Esophagus muscularis mucosa (tissue), 4 donors: ENCODE results near the gene TGFBR3. TPM values are rescaled to one million over a fixed set of nuclear protein-coding genes. Genes with fewer than 3 reads are reported as not detected.

Experiments used
- DNase-seq: peaks from one replicate; pipeline ENCODE4 v3.0.0-alpha.2; 2017; ENCODE audit errors: extremely low spot score
- H3K27ac ChIP-seq, 4 donors: fragments of 200-600 bp; sonication (generic); replicated peaks in 1 of 4; 1 replicate in 3 of 4; 2 replicates in 1 of 4; pipeline ENCODE4 v1.5.1; 2016 to 2019; ENCODE audit warnings: mild to moderate bottlenecking in 1 of 4
- H3K27me3 ChIP-seq, 4 donors: fragments of 200-600 bp; sonication (generic); one replicate each; pipeline versions ENCODE4 v1.5.1 to v1.6.0; 2016 to 2019
- H3K36me3 ChIP-seq, 4 donors: fragments of 200-600 bp; sonication (generic); one replicate each; pipeline ENCODE4 v1.5.1; 2016 to 2019
- H3K4me1 ChIP-seq, 4 donors: fragments of 200-600 bp; sonication (generic); one replicate each; pipeline ENCODE4 v1.5.1; 2016 to 2019
- H3K4me3 ChIP-seq, 4 donors: fragments of 200-600 bp; sonication (generic); 1 replicate in 2 of 4; 2 replicates in 2 of 4; pipeline ENCODE4 v1.5.1; 2016 to 2019; ENCODE audit warnings: mild to moderate bottlenecking in 4 of 4, moderate library complexity in 1 of 4
- H3K9me3 ChIP-seq, 4 donors: fragments of 200-600 bp; sonication (generic); 1 replicate in 3 of 4; 2 replicates in 1 of 4; pipeline ENCODE4 v1.5.1; 2016 to 2019
- CTCF ChIP-seq, 3 experiments: fragments of 200-600 bp in 2 of 3; fragments of 450-650 bp in 1 of 3; sonication (generic) in 2 of 3; IDR thresholded peaks; one replicate each; pipeline ENCODE4 v1.5.1; 2017 to 2019; ENCODE audit warnings: antibody characterized with exemption in 3 of 3, mild to moderate bottlenecking in 2 of 3, moderate library complexity in 1 of 3
- EP300 ChIP-seq: sonication (generic); formaldehyde crosslinking; IDR thresholded peaks from one replicate; pipeline ENCODE4 v1.6.1; 2017; ENCODE audit warnings: antibody characterized with exemption
- POLR2A ChIP-seq: fragments of 450-650 bp; IDR thresholded peaks from one replicate; pipeline ENCODE4 v1.6.1; 2017; ENCODE audit warnings: antibody characterized with exemption, moderate library complexity, mild to moderate bottlenecking, low read depth
- POLR2AphosphoS5 ChIP-seq, 2 donors: sonication (generic); formaldehyde crosslinking; IDR thresholded peaks; one replicate each; pipeline ENCODE4 v1.6.1; 2017; ENCODE audit warnings: antibody characterized with exemption in 2 of 2
- WGBS: methylation state at CpG from one replicate; pipeline ENCODE4 v1.1.5; 2018; 5-methylcytosine and 5-hydroxymethylcytosine counted together
- intact Hi-C: fragments of 100-400 bp; cut with DNase I; formaldehyde crosslinking; loops from one replicate; pipeline ENCODE4 v1.15.1; 2023
- total RNA-seq, 4 donors: library from RNA; depleted of rRNA; stranded (reverse); fragments of >200 nt; gene quantifications; one replicate each; pipeline versions ENCODE4 v1.1.0 to v1.2.1, GENCODE V29; 2016

The TGFBR3 gene
- total RNA-seq, 4 donors from 2014 or later = 176 to 262 (median 188) TPM

DNA sequence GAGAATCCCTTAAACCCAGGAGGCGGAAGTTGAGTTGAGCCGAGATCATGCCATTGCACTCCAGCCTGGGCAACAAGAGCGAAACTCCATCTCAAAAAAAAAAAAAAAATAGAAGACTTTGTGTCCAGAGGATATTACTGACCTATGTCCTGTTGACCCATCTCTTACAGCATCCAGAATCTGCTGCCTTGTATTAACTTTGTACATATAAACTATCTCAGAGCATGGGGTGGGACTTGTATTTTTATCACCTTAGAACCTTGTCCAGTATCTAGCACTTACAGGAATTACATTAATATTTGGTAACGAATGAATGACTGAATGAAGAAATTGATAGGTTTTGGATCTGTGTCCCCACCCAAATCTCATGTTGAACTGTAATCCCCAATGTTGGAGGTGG, 117.8 kb downstream of the TGFBR3 start:
- Histone ChIP-seq H3K27me3 (no peaks in the 10 kb centered on the region), H3K27ac (peak overlapping the region; percentile 67 to 74 (median 72)), H3K9me3 (no peaks in the 10 kb centered on the region), H3K4me3 (no peak overlapping the region), H3K36me3 (peaks cover 0 to 6% (median 2%) of the 10 kb centered on the region in 4 donors), H3K4me1 (peaks cover 34 to 67% (median 49%) of the 10 kb centered on the region in 4 donors)
- no peak for DNase-seq
- TF ChIP-seq CTCF (IDR thresholded peaks at IDR 0.05) (no peak), EP300 (no peak), POLR2AphosphoS5 (IDR thresholded peaks at IDR 0.05) (no peak), POLR2A (no peak)
- intact Hi-C loops = no loop called here
- WGBS = 97% methylated on average over 4 of the region's 4 CpGs

- H3K4me1 ChIP-seq = peaks cover 38 to 74% (median 59%) of the 10 kb centered on the region in 4 donors
- H3K27me3 ChIP-seq = no peaks in the 10 kb centered on the region
- TF ChIP-seq EP300 (no peak), CTCF (IDR thresholded peaks at IDR 0.05) (no peak), POLR2A (no peak), POLR2AphosphoS5 (IDR thresholded peaks at IDR 0.05) (no peak)
- intact Hi-C loops = no loop called here
- no peaks in the 10 kb centered on the region for H3K9me3 ChIP-seq
- WGBS = 83% methylated on average over 5 of the region's 5 CpGs
- no peak overlapping the region for H3K4me3 ChIP-seq
- no peak for DNase-seq
- H3K36me3 ChIP-seq = peaks cover 0 to 6% (median 2%) of the 10 kb centered on the region in 4 donors
- peak overlapping the region in 1 of 4 donors; percentile 20 for H3K27ac ChIP-seq
Observed at GRCh38 chr1:91766883-91767282, 119.1 kb downstream of the TGFBR3 start.

DNA sequence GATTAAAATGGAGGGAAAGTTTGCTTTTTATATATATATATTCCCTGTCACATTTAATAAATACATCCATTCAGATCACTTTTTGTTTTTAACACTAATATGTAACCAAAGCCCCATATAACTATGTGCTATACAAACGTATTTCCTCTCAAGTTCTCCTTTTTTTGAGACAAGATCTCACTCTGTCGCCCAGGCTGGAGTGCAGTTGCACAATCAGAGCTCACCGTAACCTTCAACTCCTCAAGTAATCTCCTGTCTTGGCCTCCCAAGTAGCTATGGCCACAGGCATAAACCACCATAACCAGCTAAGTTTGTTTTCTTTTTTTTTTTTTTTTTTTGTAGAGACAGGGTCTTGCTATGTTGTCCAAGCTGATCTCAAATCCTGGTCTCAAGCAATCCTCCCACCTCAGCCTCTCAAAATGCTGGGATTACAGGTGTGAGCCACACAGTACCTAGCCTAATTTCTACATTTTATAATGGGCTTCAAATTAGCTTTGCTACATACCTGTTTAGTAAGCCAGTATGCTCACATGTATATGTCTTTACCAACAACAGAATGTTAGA, 120.0 kb downstream of the TGFBR3 start:
- DNase-seq = no peak
- no peaks in the 10 kb centered on the region for H3K27me3 ChIP-seq
- H3K9me3 ChIP-seq = no peaks in the 10 kb centered on the region
- no peak for TF ChIP-seq EP300
- TF ChIP-seq POLR2A = no peak
- no peak for TF ChIP-seq POLR2AphosphoS5 (IDR thresholded peaks at IDR 0.05)
- TF ChIP-seq CTCF (IDR thresholded peaks at IDR 0.05) = no peak
- H3K4me1 ChIP-seq = peaks cover 37 to 81% (median 65%) of the 10 kb centered on the region in 4 donors
- peak overlapping the region; percentile 0 to 82 (median 10) for H3K27ac ChIP-seq
- peaks cover 0 to 6% (median 2%) of the 10 kb centered on the region in 4 donors for H3K36me3 ChIP-seq
- 76% methylated on average over 3 of the region's 3 CpGs for WGBS
- intact Hi-C loops = no loop called here
- no peak overlapping the region for H3K4me3 ChIP-seq

GRCh38 chr1:91765293-91765692, 120.7 kb downstream of the TGFBR3 start:
- TF ChIP-seq POLR2A = no peak
- no peak for TF ChIP-seq CTCF (IDR thresholded peaks at IDR 0.05)
- no peak for TF ChIP-seq EP300
- TF ChIP-seq POLR2AphosphoS5 (IDR thresholded peaks at IDR 0.05) = no peak
- H3K4me3 ChIP-seq = no peak overlapping the region
- intact Hi-C loops = no loop called here
- DNase-seq = no peak
- no peaks in the 10 kb centered on the region for H3K9me3 ChIP-seq
- peak overlapping the region; percentile 74 to 83 (median 82) for H3K27ac ChIP-seq
- H3K36me3 ChIP-seq = peaks cover 0 to 6% (median 2%) of the 10 kb centered on the region in 4 donors
- peaks cover 31 to 81% (median 65%) of the 10 kb centered on the region in 4 donors for H3K4me1 ChIP-seq
- WGBS = 88% methylated on average over 4 of the region's 4 CpGs
- H3K27me3 ChIP-seq = no peaks in the 10 kb centered on the region
